HL-60 (cell line): ENCODE results near the gene POLRMT.

Experiments used
- DNase-seq, 2 experiments: peaks; one replicate each; pipeline ENCODE4 v3.0.0-alpha.2; 2010 to 2020; ENCODE audit warnings: low read depth in 1 of 2, low spot score in 1 of 2
- H3K27ac ChIP-seq: fragments of 250-450 bp; sonication (Bioruptor Pico); replicated peaks from 2 replicates; pipeline ENCODE4 v1.5.1; 2020; ENCODE audit warnings: mild to moderate bottlenecking, moderate library complexity
- H3K27me3 ChIP-seq: fragments of 250-450 bp; sonication (Bioruptor Pico); 2 replicates; pipeline ENCODE4 v1.5.1; 2021; ENCODE audit warnings: mild to moderate bottlenecking, moderate library complexity; ENCODE audit not compliant: insufficient read depth, poor library complexity, severe bottlenecking
- H3K4me3 ChIP-seq: replicated peaks from 2 replicates; pipeline ENCODE4 v1.5.1; 2011; ENCODE audit warnings: mild to moderate bottlenecking, control low read depth, low read length; ENCODE audit not compliant: insufficient read depth
- CTCF ChIP-seq: IDR thresholded peaks from one replicate; pipeline ENCODE4 v1.5.1; 2011; ENCODE audit warnings: low read length, control low read depth, inconsistent platforms; ENCODE audit not compliant: insufficient read depth
- GABPA ChIP-seq: IDR thresholded peaks from 2 replicates; pipeline ENCODE4 v1.6.1; 2012; ENCODE audit warnings: low read depth
- POLR2AphosphoS5 ChIP-seq: IDR thresholded peaks from 2 replicates; pipeline ENCODE4 v1.6.1; 2012; ENCODE audit warnings: low read depth
- REST ChIP-seq: IDR thresholded peaks from 2 replicates; pipeline ENCODE4 v1.6.1; 2012; ENCODE audit warnings: low read depth; ENCODE audit not compliant: insufficient replicate concordance
- SPI1 ChIP-seq: IDR thresholded peaks from 2 replicates; pipeline ENCODE4 v1.6.1; 2012; ENCODE audit warnings: low read depth, mild to moderate bottlenecking, borderline replicate concordance

Gene POLRMT

GRCh38 chr19:638906-639252, 5.5 kb upstream of the POLRMT start:
- TF ChIP-seq SPI1 (no peak), GABPA (no peak), REST (no peak), POLR2AphosphoS5 (no peak), CTCF (no peak)
- H3K4me3 ChIP-seq = no peak overlapping the region
- peaks cover 4% of the 10 kb centered on the region for H3K27me3 ChIP-seq
- no peak for DNase-seq
- H3K27ac ChIP-seq = no peak overlapping the region

GRCh38 chr19:634975-635652, 1.8 kb upstream of the POLRMT start:
- no peak for TF ChIP-seq POLR2AphosphoS5
- TF ChIP-seq REST = no peak
- TF ChIP-seq CTCF = no peak
- no peak for TF ChIP-seq SPI1
- no peak for TF ChIP-seq GABPA
- Histone ChIP-seq H3K27me3 (peaks cover 4% of the 10 kb centered on the region), H3K4me3 (no peak overlapping the region), H3K27ac (no peak overlapping the region)
- no peak for DNase-seq

GRCh38 chr19:633786-634639, 676 bp upstream of the POLRMT start:
- TF ChIP-seq POLR2AphosphoS5 (no peak), SPI1 (no peak), CTCF (no peak), REST (no peak), GABPA (no peak)
- peaks cover 3% of the 10 kb centered on the region for H3K27me3 ChIP-seq
- no peak for DNase-seq
- peak overlapping the region; percentile 47 for H3K4me3 ChIP-seq
- peak overlapping the region; percentile 66 for H3K27ac ChIP-seq
